Neural cell (in vitro differentiated cells): ENCODE data around the gene KIF1B.

Experiments
- POLR2AphosphoS5 ChIP-seq: IDR thresholded peaks from 2 replicates; pipeline ENCODE4 v1.6.1; 2012
- TF ChIP-seq, protein P1 (sequence below): fragments of 450-650 bp; IDR thresholded peaks from 2 replicates; pipeline ENCODE4 v1.5.1; 2014; ENCODE audit warnings: antibody characterized with exemption, mild to moderate bottlenecking, moderate library complexity; ENCODE audit not compliant: poor library complexity, severe bottlenecking

DNA sequence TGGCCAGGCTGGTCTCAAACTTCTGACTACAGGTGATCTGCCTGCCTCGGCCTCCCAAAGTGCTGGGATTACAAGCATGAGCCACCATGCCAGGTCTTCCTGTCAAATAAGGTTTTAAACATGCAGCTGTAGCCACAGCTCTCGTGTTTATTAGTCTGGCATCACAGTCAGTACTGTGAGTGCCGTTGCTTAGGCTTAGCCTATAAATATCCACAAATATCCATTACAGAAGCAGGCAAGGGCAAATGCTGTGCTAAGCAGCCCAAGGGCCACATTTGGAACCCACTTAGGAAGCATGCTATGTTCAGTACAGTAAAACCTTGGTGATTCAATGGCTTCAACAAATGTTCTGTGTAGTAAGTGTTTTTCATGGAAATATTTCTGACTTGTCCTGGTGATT is 75.9 kb downstream of the KIF1B start:
- TF ChIP-seq POLR2AphosphoS5: no peak
- TF ChIP-seq, protein P1, sequence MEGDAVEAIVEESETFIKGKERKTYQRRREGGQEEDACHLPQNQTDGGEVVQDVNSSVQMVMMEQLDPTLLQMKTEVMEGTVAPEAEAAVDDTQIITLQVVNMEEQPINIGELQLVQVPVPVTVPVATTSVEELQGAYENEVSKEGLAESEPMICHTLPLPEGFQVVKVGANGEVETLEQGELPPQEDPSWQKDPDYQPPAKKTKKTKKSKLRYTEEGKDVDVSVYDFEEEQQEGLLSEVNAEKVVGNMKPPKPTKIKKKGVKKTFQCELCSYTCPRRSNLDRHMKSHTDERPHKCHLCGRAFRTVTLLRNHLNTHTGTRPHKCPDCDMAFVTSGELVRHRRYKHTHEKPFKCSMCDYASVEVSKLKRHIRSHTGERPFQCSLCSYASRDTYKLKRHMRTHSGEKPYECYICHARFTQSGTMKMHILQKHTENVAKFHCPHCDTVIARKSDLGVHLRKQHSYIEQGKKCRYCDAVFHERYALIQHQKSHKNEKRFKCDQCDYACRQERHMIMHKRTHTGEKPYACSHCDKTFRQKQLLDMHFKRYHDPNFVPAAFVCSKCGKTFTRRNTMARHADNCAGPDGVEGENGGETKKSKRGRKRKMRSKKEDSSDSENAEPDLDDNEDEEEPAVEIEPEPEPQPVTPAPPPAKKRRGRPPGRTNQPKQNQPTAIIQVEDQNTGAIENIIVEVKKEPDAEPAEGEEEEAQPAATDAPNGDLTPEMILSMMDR: no peak
